ENCODE data around the gene SH3GLB2.
"Not testable (repeated sequence)": the region's sequence is repeated elsewhere in the genome, so short reads cannot be mapped to it uniquely, and the experiment has no call there.

SH3GLB2 gene

GRCh38 chr9:128972956-128973355 lies 55.2 kb downstream of the SH3GLB2 start:
- H3K9ac ChIP-seq (ENCODE audit: low read depth in 1 of 2, low read length in 2 of 2): no peak overlapping the region
- no peak overlapping the region for H3K4me3 ChIP-seq (ENCODE audit: low read depth in 1 of 2, low read length in 2 of 2)
- H3K36me3 ChIP-seq (ENCODE audit: control insufficient read depth in 1 of 2, insufficient read depth in 2 of 2, low read length in 2 of 2): peaks cover 31 to 71% of the 10 kb centered on the region in 2 donors
- no peaks in the 10 kb centered on the region for H3K4me1 ChIP-seq (ENCODE audit: control insufficient read depth in 1 of 2, insufficient read depth in 2 of 2, low read length in 2 of 2)
- no peaks in the 10 kb centered on the region for H3K9me3 ChIP-seq (ENCODE audit: control insufficient read depth in 1 of 2, low read length in 2 of 2)
- H3K27ac ChIP-seq (ENCODE audit: low read depth, low read length): no peak overlapping the region
- no peaks in the 10 kb centered on the region for H3K27me3 ChIP-seq (ENCODE audit: control insufficient read depth in 1 of 2, insufficient read depth in 2 of 2, low read length in 2 of 2)

GRCh38 chr9:128969491-128969890 lies 58.6 kb downstream of the SH3GLB2 start:
- no peaks in the 10 kb centered on the region for H3K9me3 ChIP-seq (ENCODE audit: control insufficient read depth in 1 of 2, low read length in 2 of 2)

GRCh38 chr9:128961403-128961802 lies 66.7 kb downstream of the SH3GLB2 start:
- H3K4me1 ChIP-seq (ENCODE audit: control insufficient read depth in 1 of 2, insufficient read depth in 2 of 2, low read length in 2 of 2); H3K27me3 ChIP-seq (ENCODE audit: control insufficient read depth in 1 of 2, insufficient read depth in 2 of 2, low read length in 2 of 2); H3K27ac ChIP-seq (ENCODE audit: low read depth, low read length); H3K9ac ChIP-seq (ENCODE audit: low read depth in 1 of 2, low read length in 2 of 2); H3K9me3 ChIP-seq (ENCODE audit: control insufficient read depth in 1 of 2, low read length in 2 of 2); H3K4me3 ChIP-seq (ENCODE audit: low read depth in 1 of 2, low read length in 2 of 2): not testable (repeated sequence)
- peaks cover 9 to 35% of the 10 kb centered on the region in 2 donors for H3K36me3 ChIP-seq (ENCODE audit: control insufficient read depth in 1 of 2, insufficient read depth in 2 of 2, low read length in 2 of 2)

More at GRCh38 chr9:128969491-128969890, 58.6 kb downstream of the SH3GLB2 start:
- Histone ChIP-seq H3K36me3 (ENCODE audit: control insufficient read depth in 1 of 2, insufficient read depth in 2 of 2, low read length in 2 of 2) (peaks cover 27 to 53% of the 10 kb centered on the region in 2 donors), H3K27me3 (ENCODE audit: control insufficient read depth in 1 of 2, insufficient read depth in 2 of 2, low read length in 2 of 2) (no peaks in the 10 kb centered on the region), H3K27ac (ENCODE audit: low read depth, low read length) (no peak overlapping the region), H3K4me1 (ENCODE audit: control insufficient read depth in 1 of 2, insufficient read depth in 2 of 2, low read length in 2 of 2) (no peaks in the 10 kb centered on the region), H3K9ac (ENCODE audit: low read depth in 1 of 2, low read length in 2 of 2) (no peak overlapping the region), H3K4me3 (ENCODE audit: low read depth in 1 of 2, low read length in 2 of 2) (no peak overlapping the region)
